ENCODE results near the gene ZBTB45. TPM values are rescaled to one million over a fixed set of nuclear protein-coding genes. Genes with fewer than 3 reads are reported as not detected.

ZBTB45 gene
- total and polyA plus RNA-seq, 10 of the 15 experiments (the other 5 are each of a cell fraction or from before 2014, with no cell fraction given): 0.29 to 17.2 (median 4.2) TPM

DNA sequence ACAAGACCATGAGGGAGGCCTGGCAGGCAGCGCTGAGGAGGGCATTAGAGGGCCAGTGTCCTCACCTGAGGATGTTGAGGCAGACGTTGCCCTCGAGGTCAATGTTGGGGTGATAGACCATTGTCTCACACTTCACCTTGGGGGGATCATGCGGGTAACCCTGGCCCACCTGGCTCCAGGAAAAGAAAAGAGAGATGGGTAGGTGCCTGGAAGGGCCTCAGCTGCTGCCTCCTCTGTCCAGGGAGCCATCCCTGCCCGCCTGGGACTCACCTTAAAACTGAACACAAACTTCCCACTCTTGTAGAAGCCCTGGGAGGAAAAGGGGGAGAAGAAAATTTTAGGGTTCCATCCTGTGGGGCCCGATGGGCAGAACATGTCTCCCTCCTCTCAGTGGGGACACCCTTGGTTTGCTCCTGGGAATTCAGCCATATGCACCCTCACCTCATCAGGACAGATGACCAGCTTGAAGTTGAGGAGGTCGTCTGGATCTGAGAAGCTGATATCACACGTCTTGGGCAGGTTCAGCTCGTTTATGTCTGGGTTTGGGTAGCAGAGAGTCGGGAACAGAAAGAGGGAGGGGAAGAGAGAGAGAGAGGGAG is 37.1 kb upstream of the ZBTB45 start:
- TF ChIP-seq LARP7 (IDR thresholded peaks at IDR 0.05) (no peak), IRF4 (IDR thresholded peaks at IDR 0.05; ENCODE audit: low read depth, low read length) (no peak), JUNB (IDR thresholded peaks at IDR 0.05) (no peak), ESRRA (IDR thresholded peaks at IDR 0.05; ENCODE audit: low read length) (no peak), TAF1 (IDR thresholded peaks at IDR 0.05; ENCODE audit: borderline replicate concordance, low read depth, low read length) (no peak)
- Histone ChIP-seq H3K4me2 (ENCODE audit: control insufficient read depth, insufficient read depth) (peak overlapping the region; percentile 96), H3K79me2 (ENCODE audit: control insufficient read depth, insufficient read depth, low read length) (peaks cover 45% of the 10 kb centered on the region), H3K27me3 (replicated peaks in 1 of 2; ENCODE audit: control insufficient read depth in 2 of 2, insufficient read depth in 2 of 2, low read length in 1 of 2) (no peaks in the 10 kb centered on the region), H2AFZ (ENCODE audit: control insufficient read depth, low read depth, low read length) (no peak overlapping the region), H3K9ac (ENCODE audit: control insufficient read depth, insufficient read depth, low read length) (peak overlapping the region; percentile 97), H3K36me3 (ENCODE audit: control insufficient read depth in 2 of 2, insufficient read depth in 2 of 2, low read length in 1 of 2) (peaks cover 5 to 13% of the 10 kb centered on the region in 2 experiments; a peak in 3 of 4 replicates), H3K27ac (ENCODE audit: control insufficient read depth, insufficient read depth) (peak overlapping the region; percentile 86), H3K4me3 (peak overlapping the region; percentile 99), H3K9me3 (replicated peaks; ENCODE audit: control insufficient read depth, insufficient read depth, low read length) (no peaks in the 10 kb centered on the region), H4K20me1 (ENCODE audit: control insufficient read depth, insufficient read depth) (no peaks in the 10 kb centered on the region), H3K4me1 (ENCODE audit: control insufficient read depth, insufficient read depth, low read length) (peaks cover 35% of the 10 kb centered on the region)
- intact Hi-C loops (cut with micrococcal nuclease; ENCODE audit: unreplicated experiment) (no loop called here), in situ Hi-C loops (cut with MboI) (no loop called here)
- POLR2A ChIA-PET: interaction anchor here (0.6 to 1.1 kb wide), 4 partner anchors 19 to 37 kb away, joined by 3 to 4 read pairs (median 3); partner anchors contain the start of gene ZBTB45
- DNase-seq (ENCODE audit: low read depth, low spot score) (no peak), ATAC-seq (no peak), FAIRE-seq (no peak)
- CTCF ChIA-PET: interaction anchor here (0.7 to 1.6 kb wide), 3 partner anchors 19 to 37 kb away, joined by 3 to 4 read pairs (median 4); partner anchors contain the start of gene ZBTB45
- SMC1A ChIA-PET (ENCODE audit: uncharacterized antibody, unreplicated experiment): interaction anchor here (0.8 to 1.2 kb wide), 2 partner anchors 19 to 35 kb away, joined by 3 to 5 read pairs; no protein-coding TSS in a partner anchor
- BruUV-seq (replicated peaks): no TSS peak
- WGBS (ENCODE audit: insufficient coverage, insufficient replicate concordance, low lambda C conversion rate, missing lambda C conversion rate): 42% methylated on average over 10 of the region's 10 CpGs
- RAD21 ChIA-PET (ENCODE audit: unreplicated experiment): no interaction called here

Measured in GM12878 (cell line).